ENCODE data around the gene C16orf86.

Gene C16orf86

GRCh38 chr16:67703626-67704025, 37.0 kb downstream of the C16orf86 start:
- no peak overlapping the region for H3K27ac ChIP-seq (ENCODE audit: low read depth, low read length)
- no peaks in the 10 kb centered on the region for H3K9me2 ChIP-seq (replicated peaks; ENCODE audit: control insufficient read depth, low read length)
- H3K9me3 ChIP-seq (ENCODE audit: control insufficient read depth, insufficient read depth, low read length) = peaks cover 7% of the 10 kb centered on the region; the same call in 1 of the 2 replicates
- no peaks in the 10 kb centered on the region; the same call in 1 of the 2 replicates for H3K36me3 ChIP-seq (ENCODE audit: control insufficient read depth, low read length)
- H3K27me3 ChIP-seq (ENCODE audit: control insufficient read depth, low read length) = no peaks in the 10 kb centered on the region
- peaks cover 29% of the 10 kb centered on the region for H3K79me2 ChIP-seq (ENCODE audit: control insufficient read depth, low read length)
- H3K4me3 ChIP-seq (ENCODE audit: low read length) = no peak overlapping the region
- H3K4me2 ChIP-seq (ENCODE audit: low read length) = no peak overlapping the region
- TF ChIP-seq CTCF (IDR thresholded peaks at IDR 0.05; ENCODE audit: low read depth, low read length, poor library complexity, severe bottlenecking) (no peak), EZH2phosphoT487 (IDR thresholded peaks at IDR 0.05; ENCODE audit: borderline replicate concordance, low read length) (no peak)
- no peaks in the 10 kb centered on the region for H3F3A ChIP-seq (ENCODE audit: control insufficient read depth, insufficient read depth)
- H4K20me1 ChIP-seq (ENCODE audit: control insufficient read depth, insufficient read depth, low read depth, low read length) = no peaks in the 10 kb centered on the region
- H3K4me1 ChIP-seq (ENCODE audit: control insufficient read depth, low read length) = no peaks in the 10 kb centered on the region

- H3K79me2 ChIP-seq (ENCODE audit: control insufficient read depth, low read length) = peaks cover 34% of the 10 kb centered on the region
- H3K36me3 ChIP-seq (ENCODE audit: control insufficient read depth, low read length) = no peaks in the 10 kb centered on the region; the same call in 1 of the 2 replicates
- H3K27ac ChIP-seq (ENCODE audit: low read depth, low read length) = no peak overlapping the region
- TF ChIP-seq EZH2phosphoT487 (IDR thresholded peaks at IDR 0.05; ENCODE audit: borderline replicate concordance, low read length) = no peak
- no peak for TF ChIP-seq CTCF (IDR thresholded peaks at IDR 0.05; ENCODE audit: low read depth, low read length, poor library complexity, severe bottlenecking)
- H3K9me2 ChIP-seq (replicated peaks; ENCODE audit: control insufficient read depth, low read length) = no peaks in the 10 kb centered on the region
- H3K4me2 ChIP-seq (ENCODE audit: low read length) = no peak overlapping the region
- peaks cover 7% of the 10 kb centered on the region; the same call in 1 of the 2 replicates for H3K9me3 ChIP-seq (ENCODE audit: control insufficient read depth, insufficient read depth, low read length)
- no peaks in the 10 kb centered on the region for H3K27me3 ChIP-seq (ENCODE audit: control insufficient read depth, low read length)
- no peaks in the 10 kb centered on the region for H4K20me1 ChIP-seq (ENCODE audit: control insufficient read depth, insufficient read depth, low read depth, low read length)
- H3F3A ChIP-seq (ENCODE audit: control insufficient read depth, insufficient read depth) = no peaks in the 10 kb centered on the region
- H3K4me3 ChIP-seq (ENCODE audit: low read length) = no peak overlapping the region
- no peaks in the 10 kb centered on the region for H3K4me1 ChIP-seq (ENCODE audit: control insufficient read depth, low read length)
These were observed 37.5 kb downstream of the C16orf86 start for GRCh38 chr16:67704110-67704509.

- no peak overlapping the region for H3K4me3 ChIP-seq (ENCODE audit: low read length)
- H3K9me2 ChIP-seq (replicated peaks; ENCODE audit: control insufficient read depth, low read length) = no peaks in the 10 kb centered on the region
- no peak overlapping the region for H3K27ac ChIP-seq (ENCODE audit: low read depth, low read length)
- no peaks in the 10 kb centered on the region for H3K27me3 ChIP-seq (ENCODE audit: control insufficient read depth, low read length)
- no peaks in the 10 kb centered on the region for H4K20me1 ChIP-seq (ENCODE audit: control insufficient read depth, insufficient read depth, low read depth, low read length)
- no peaks in the 10 kb centered on the region for H3K9me3 ChIP-seq (ENCODE audit: control insufficient read depth, insufficient read depth, low read length)
- TF ChIP-seq CTCF (IDR thresholded peaks at IDR 0.05; ENCODE audit: low read depth, low read length, poor library complexity, severe bottlenecking) (no peak), EZH2phosphoT487 (IDR thresholded peaks at IDR 0.05; ENCODE audit: borderline replicate concordance, low read length) (no peak)
- H3K4me2 ChIP-seq (ENCODE audit: low read length) = no peak overlapping the region
- H3K4me1 ChIP-seq (ENCODE audit: control insufficient read depth, low read length) = no peaks in the 10 kb centered on the region
- H3K79me2 ChIP-seq (ENCODE audit: control insufficient read depth, low read length) = peaks cover 44% of the 10 kb centered on the region
- H3F3A ChIP-seq (ENCODE audit: control insufficient read depth, insufficient read depth) = no peaks in the 10 kb centered on the region
- H3K36me3 ChIP-seq (ENCODE audit: control insufficient read depth, low read length) = no peaks in the 10 kb centered on the region
These were observed 40.6 kb downstream of the C16orf86 start for GRCh38 chr16:67707210-67707609.

Data from DOHH2 (cell line).